Osteoblast (primary cell): Measurements from ENCODE around the gene LRRC1. TPM values are rescaled to one million over a fixed set of nuclear protein-coding genes. Genes with fewer than 3 reads are reported as not detected.

Experiments used
- DNase-seq: peaks from one replicate; pipeline ENCODE4 v3.0.0; 2011; ENCODE audit warnings: low spot score, mixed read lengths; ENCODE audit not compliant: insufficient read length; ENCODE audit errors: missing footprints
- H2AFZ ChIP-seq: 2 replicates; pipeline ENCODE4 v1.6.0; 2011; ENCODE audit warnings: mild to moderate bottlenecking, low read length
- H3K27ac ChIP-seq: 2 replicates; pipeline ENCODE4 v1.5.1; 2011; ENCODE audit warnings: mild to moderate bottlenecking, low read depth, low read length, moderate library complexity
- H3K27me3 ChIP-seq: 2 replicates; pipeline ENCODE4 v1.6.0; 2012; ENCODE audit warnings: mild to moderate bottlenecking, control low read depth, inconsistent platforms, low read length, moderate library complexity; ENCODE audit not compliant: insufficient read depth
- H3K36me3 ChIP-seq: 2 replicates; pipeline ENCODE4 v1.5.1; 2011; ENCODE audit warnings: mild to moderate bottlenecking, low read length, control low read depth, moderate library complexity; ENCODE audit not compliant: insufficient read depth
- H3K4me1 ChIP-seq: 2 replicates; pipeline ENCODE4 v1.5.1; 2011; ENCODE audit warnings: mild to moderate bottlenecking, low read length, control low read depth, moderate library complexity; ENCODE audit not compliant: insufficient read depth
- H3K4me2 ChIP-seq: 2 replicates; pipeline ENCODE4 v1.6.0; 2011; ENCODE audit warnings: mild to moderate bottlenecking, low read length; ENCODE audit not compliant: insufficient read depth
- H3K4me3 ChIP-seq: fragments of 200-600 bp; sonication (generic); 3 replicates; pipeline ENCODE4 v1.5.1; 2012; ENCODE audit warnings: mild to moderate bottlenecking, low read length, inconsistent platforms; ENCODE audit not compliant: insufficient read depth
- H3K79me2 ChIP-seq: 2 replicates; pipeline ENCODE4 v1.6.0; 2012; ENCODE audit warnings: mild to moderate bottlenecking, low read length, control low read depth, inconsistent platforms; ENCODE audit not compliant: insufficient read depth
- H3K9me3 ChIP-seq: 2 replicates; pipeline ENCODE4 v1.5.1; 2011; ENCODE audit warnings: low read depth, low read length, control low read depth
- H4K20me1 ChIP-seq: 2 replicates; pipeline ENCODE4 v1.6.0; 2012; ENCODE audit warnings: mild to moderate bottlenecking, low read length, control low read depth; ENCODE audit not compliant: insufficient read depth
- total RNA-seq: library from RNA; depleted of rRNA; stranded (reverse); fragments of >200 nt; gene quantifications from 2 replicates; pipeline ENCODE4 v1.2.3, GENCODE V29; 2012
- TF ChIP-seq, protein P1 (sequence below): IDR thresholded peaks from 2 replicates; pipeline ENCODE4 v1.5.1; 2011; ENCODE audit warnings: mild to moderate bottlenecking, low read depth, low read length, moderate library complexity; ENCODE audit errors: extremely low read depth

The LRRC1 gene
- total RNA-seq, 1 donor: 7.2 TPM

DNA sequence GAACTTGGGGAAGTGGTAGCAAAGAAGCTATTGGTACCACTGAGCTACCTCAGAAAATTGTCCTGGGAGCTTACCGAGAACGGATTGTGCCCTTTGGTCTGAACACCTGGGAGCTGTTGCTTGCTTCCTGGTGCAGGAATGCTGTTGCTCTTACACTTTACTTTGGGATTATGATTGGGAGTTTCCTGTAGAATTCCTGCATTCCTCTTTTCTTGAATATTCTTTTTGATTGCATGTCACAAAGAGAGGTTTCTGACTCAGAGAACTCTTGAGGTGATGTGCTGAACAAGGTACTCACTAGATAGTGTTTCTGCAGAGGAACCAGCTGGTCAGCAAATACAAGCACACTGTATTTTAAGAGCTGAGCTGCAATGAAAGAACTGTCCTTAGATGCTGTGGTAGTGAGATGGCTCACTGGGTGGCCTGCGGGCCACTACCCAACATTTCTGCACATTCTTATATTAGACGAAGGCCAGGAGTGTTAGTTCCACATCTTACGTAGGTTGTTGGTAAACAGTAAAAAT is 35.0 kb downstream of the LRRC1 start:
- H3K9me3 ChIP-seq: no peaks in the 10 kb centered on the region
- TF ChIP-seq, protein P1, sequence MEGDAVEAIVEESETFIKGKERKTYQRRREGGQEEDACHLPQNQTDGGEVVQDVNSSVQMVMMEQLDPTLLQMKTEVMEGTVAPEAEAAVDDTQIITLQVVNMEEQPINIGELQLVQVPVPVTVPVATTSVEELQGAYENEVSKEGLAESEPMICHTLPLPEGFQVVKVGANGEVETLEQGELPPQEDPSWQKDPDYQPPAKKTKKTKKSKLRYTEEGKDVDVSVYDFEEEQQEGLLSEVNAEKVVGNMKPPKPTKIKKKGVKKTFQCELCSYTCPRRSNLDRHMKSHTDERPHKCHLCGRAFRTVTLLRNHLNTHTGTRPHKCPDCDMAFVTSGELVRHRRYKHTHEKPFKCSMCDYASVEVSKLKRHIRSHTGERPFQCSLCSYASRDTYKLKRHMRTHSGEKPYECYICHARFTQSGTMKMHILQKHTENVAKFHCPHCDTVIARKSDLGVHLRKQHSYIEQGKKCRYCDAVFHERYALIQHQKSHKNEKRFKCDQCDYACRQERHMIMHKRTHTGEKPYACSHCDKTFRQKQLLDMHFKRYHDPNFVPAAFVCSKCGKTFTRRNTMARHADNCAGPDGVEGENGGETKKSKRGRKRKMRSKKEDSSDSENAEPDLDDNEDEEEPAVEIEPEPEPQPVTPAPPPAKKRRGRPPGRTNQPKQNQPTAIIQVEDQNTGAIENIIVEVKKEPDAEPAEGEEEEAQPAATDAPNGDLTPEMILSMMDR: no peak
- H3K27me3 ChIP-seq: no peaks in the 10 kb centered on the region
- peak; percentile 48 for DNase-seq
- peaks cover 21% of the 10 kb centered on the region for H3K4me1 ChIP-seq
- H3K79me2 ChIP-seq: peaks cover 12% of the 10 kb centered on the region
- H4K20me1 ChIP-seq: no peaks in the 10 kb centered on the region
- H3K4me3 ChIP-seq: no peak overlapping the region
- no peak overlapping the region for H2AFZ ChIP-seq
- H3K27ac ChIP-seq: no peak overlapping the region
- no peak overlapping the region for H3K4me2 ChIP-seq
- no peaks in the 10 kb centered on the region for H3K36me3 ChIP-seq

GRCh38 chr6:53830366-53830765 is 35.6 kb downstream of the LRRC1 start:
- Histone ChIP-seq H3K9me3 (no peaks in the 10 kb centered on the region), H3K36me3 (no peaks in the 10 kb centered on the region), H3K4me3 (no peak overlapping the region), H3K27ac (no peak overlapping the region), H3K79me2 (peaks cover 12% of the 10 kb centered on the region), H2AFZ (no peak overlapping the region), H3K27me3 (no peaks in the 10 kb centered on the region), H4K20me1 (no peaks in the 10 kb centered on the region), H3K4me1 (peaks cover 16% of the 10 kb centered on the region), H3K4me2 (no peak overlapping the region)
- TF ChIP-seq, protein P1: no peak
- no peak for DNase-seq

DNA sequence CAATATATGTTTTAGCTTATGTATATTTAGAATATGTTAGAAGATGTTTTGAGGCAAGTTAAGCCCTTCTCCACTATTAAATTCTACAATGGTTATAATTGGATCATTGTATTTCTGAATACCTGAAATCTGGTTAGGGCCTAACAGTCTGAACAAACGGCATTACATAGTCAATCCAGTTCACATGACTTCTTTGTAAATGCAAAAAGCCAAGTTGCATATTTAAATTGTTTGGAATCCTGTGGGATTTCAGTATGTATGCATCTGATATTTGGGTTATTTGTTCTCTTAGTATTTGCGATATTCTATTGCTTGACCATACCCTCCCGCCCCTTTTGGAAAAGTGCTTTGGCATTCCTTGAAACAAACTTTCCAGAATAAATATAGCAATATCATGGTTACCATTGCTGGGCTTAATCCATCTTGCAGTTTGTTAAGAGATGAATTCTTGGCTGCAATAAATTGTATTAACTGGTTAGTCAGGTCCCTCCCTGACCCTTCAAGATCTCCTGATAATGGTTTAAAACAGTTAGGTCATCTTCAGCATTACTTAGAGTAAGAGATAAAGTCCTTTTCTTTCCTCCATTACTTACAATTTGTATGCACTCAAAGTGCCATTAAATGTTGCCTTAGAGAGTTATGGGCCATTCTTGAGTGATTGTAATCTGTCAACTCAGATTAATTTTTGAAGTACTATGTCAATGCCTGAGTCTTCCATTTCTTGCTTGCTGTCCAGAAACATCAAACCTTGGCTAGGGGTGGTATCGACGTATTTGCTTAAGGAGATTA is 36.5 kb downstream of the LRRC1 start:
- peaks cover 8% of the 10 kb centered on the region for H3K4me1 ChIP-seq
- H3K4me3 ChIP-seq: no peak overlapping the region
- H4K20me1 ChIP-seq: no peaks in the 10 kb centered on the region
- H2AFZ ChIP-seq: no peak overlapping the region
- no peak for DNase-seq
- H3K36me3 ChIP-seq: no peaks in the 10 kb centered on the region
- no peaks in the 10 kb centered on the region for H3K27me3 ChIP-seq
- H3K9me3 ChIP-seq: no peaks in the 10 kb centered on the region
- H3K79me2 ChIP-seq: peaks cover 12% of the 10 kb centered on the region
- H3K4me2 ChIP-seq: no peak overlapping the region
- TF ChIP-seq, protein P1: no peak
- H3K27ac ChIP-seq: no peak overlapping the region

- Histone ChIP-seq H3K9me3 (no peaks in the 10 kb centered on the region), H3K27me3 (no peaks in the 10 kb centered on the region), H3K4me1 (peaks cover 7% of the 10 kb centered on the region), H3K27ac (no peak overlapping the region), H4K20me1 (no peaks in the 10 kb centered on the region), H3K36me3 (no peaks in the 10 kb centered on the region), H2AFZ (no peak overlapping the region), H3K4me2 (no peak overlapping the region), H3K4me3 (no peak overlapping the region), H3K79me2 (peaks cover 9% of the 10 kb centered on the region)
- DNase-seq: no peak
- TF ChIP-seq, protein P1: no peak
Measured at GRCh38 chr6:53831936-53832660, 37.3 kb downstream of the LRRC1 start.
